Measurements from ENCODE around the gene KIF26B.

KIF26B gene

DNA sequence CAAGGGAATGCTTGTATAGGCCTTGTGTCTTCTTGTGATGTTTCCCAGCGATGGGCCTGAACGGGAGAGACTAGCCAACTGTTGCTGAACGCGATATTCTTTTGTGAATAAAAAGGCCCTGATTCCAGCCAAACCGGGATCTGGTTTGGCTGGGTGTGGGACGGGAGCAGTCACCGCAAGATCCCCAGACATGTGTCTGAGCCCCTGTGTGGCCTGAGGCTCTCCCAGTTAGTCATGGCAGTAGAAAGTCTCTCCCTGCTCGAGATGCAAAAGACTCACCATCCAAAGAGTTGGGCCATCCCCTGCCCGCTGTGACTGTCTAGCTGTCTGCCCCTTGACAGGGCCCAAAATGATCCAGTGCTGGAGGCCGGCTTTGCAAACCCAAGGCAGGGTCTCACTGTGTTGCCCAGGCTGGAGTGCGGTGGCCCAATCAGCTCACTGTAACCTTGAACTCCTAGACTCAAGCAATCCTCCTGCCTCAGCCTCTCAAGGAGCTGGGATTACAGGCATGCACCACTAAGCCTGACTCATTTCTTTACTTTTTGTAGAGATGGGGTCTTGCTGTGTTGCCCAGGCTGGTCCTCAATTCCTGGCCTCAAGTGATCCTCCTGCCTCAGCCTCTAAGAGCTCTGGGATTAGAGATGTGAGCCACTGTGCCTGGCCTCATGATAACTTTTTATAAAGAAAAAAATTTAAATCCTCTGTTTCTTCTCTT, 56.4 kb downstream of the KIF26B start:
- TF ChIP-seq, protein P1, sequence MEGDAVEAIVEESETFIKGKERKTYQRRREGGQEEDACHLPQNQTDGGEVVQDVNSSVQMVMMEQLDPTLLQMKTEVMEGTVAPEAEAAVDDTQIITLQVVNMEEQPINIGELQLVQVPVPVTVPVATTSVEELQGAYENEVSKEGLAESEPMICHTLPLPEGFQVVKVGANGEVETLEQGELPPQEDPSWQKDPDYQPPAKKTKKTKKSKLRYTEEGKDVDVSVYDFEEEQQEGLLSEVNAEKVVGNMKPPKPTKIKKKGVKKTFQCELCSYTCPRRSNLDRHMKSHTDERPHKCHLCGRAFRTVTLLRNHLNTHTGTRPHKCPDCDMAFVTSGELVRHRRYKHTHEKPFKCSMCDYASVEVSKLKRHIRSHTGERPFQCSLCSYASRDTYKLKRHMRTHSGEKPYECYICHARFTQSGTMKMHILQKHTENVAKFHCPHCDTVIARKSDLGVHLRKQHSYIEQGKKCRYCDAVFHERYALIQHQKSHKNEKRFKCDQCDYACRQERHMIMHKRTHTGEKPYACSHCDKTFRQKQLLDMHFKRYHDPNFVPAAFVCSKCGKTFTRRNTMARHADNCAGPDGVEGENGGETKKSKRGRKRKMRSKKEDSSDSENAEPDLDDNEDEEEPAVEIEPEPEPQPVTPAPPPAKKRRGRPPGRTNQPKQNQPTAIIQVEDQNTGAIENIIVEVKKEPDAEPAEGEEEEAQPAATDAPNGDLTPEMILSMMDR (IDR thresholded peaks at IDR 0.05; ENCODE audit: borderline replicate concordance, extremely low read depth, low read length, poor library complexity, severe bottlenecking), result no peak
- TF ChIP-seq EZH2 (IDR thresholded peaks at IDR 0.05; ENCODE audit: borderline replicate concordance, low read depth, low read length, severe bottlenecking), result no peak
- no peak overlapping the region for H3K4me3 ChIP-seq (ENCODE audit: low read depth in 1 of 2, low read length in 2 of 2)
- H4K20me1 ChIP-seq (ENCODE audit: insufficient read depth, low read length), result no peaks in the 10 kb centered on the region
- H3K79me2 ChIP-seq (ENCODE audit: insufficient read depth, low read length), result no peaks in the 10 kb centered on the region
- H3K36me3 ChIP-seq (ENCODE audit: insufficient read depth, low read length), result no peaks in the 10 kb centered on the region
- ATAC-seq (ENCODE audit: insufficient read depth, low read depth), result no peak
- DNase-seq, result no peak
- H3K9ac ChIP-seq (ENCODE audit: low read depth, low read length), result no peak overlapping the region
- H2AFZ ChIP-seq (ENCODE audit: low read depth, low read length), result no peak overlapping the region
- no peak overlapping the region for H3K27ac ChIP-seq (ENCODE audit: low read length)
- peaks cover 17% of the 10 kb centered on the region for H3K9me3 ChIP-seq (ENCODE audit: insufficient read depth, low read length, severe bottlenecking)
- H3K27me3 ChIP-seq (ENCODE audit: insufficient read depth, low read length, poor library complexity), result no peaks in the 10 kb centered on the region
- H3K4me1 ChIP-seq (ENCODE audit: insufficient read depth, low read length), result no peaks in the 10 kb centered on the region
- H3K4me2 ChIP-seq (ENCODE audit: insufficient read depth, low read length), result no peak overlapping the region

GRCh38 chr1:245211761-245212160, 57.0 kb downstream of the KIF26B start:
- ATAC-seq (ENCODE audit: insufficient read depth, low read depth) (no peak), DNase-seq (no peak)
- H4K20me1 ChIP-seq (ENCODE audit: insufficient read depth, low read length), result no peaks in the 10 kb centered on the region
- no peaks in the 10 kb centered on the region for H3K27me3 ChIP-seq (ENCODE audit: insufficient read depth, low read length, poor library complexity)
- peaks cover 12% of the 10 kb centered on the region for H3K9me3 ChIP-seq (ENCODE audit: insufficient read depth, low read length, severe bottlenecking)
- no peaks in the 10 kb centered on the region for H3K4me1 ChIP-seq (ENCODE audit: insufficient read depth, low read length)
- no peak overlapping the region for H3K27ac ChIP-seq (ENCODE audit: low read length)
- no peak overlapping the region for H2AFZ ChIP-seq (ENCODE audit: low read depth, low read length)
- H3K36me3 ChIP-seq (ENCODE audit: insufficient read depth, low read length), result no peaks in the 10 kb centered on the region
- no peak overlapping the region for H3K9ac ChIP-seq (ENCODE audit: low read depth, low read length)
- no peak overlapping the region for H3K4me2 ChIP-seq (ENCODE audit: insufficient read depth, low read length)
- no peaks in the 10 kb centered on the region for H3K79me2 ChIP-seq (ENCODE audit: insufficient read depth, low read length)
- no peak for TF ChIP-seq EZH2 (IDR thresholded peaks at IDR 0.05; ENCODE audit: borderline replicate concordance, low read depth, low read length, severe bottlenecking)
- TF ChIP-seq, protein P1 (IDR thresholded peaks at IDR 0.05; ENCODE audit: borderline replicate concordance, extremely low read depth, low read length, poor library complexity, severe bottlenecking), result no peak
- H3K4me3 ChIP-seq (ENCODE audit: low read depth in 1 of 2, low read length in 2 of 2), result no peak overlapping the region

DNA sequence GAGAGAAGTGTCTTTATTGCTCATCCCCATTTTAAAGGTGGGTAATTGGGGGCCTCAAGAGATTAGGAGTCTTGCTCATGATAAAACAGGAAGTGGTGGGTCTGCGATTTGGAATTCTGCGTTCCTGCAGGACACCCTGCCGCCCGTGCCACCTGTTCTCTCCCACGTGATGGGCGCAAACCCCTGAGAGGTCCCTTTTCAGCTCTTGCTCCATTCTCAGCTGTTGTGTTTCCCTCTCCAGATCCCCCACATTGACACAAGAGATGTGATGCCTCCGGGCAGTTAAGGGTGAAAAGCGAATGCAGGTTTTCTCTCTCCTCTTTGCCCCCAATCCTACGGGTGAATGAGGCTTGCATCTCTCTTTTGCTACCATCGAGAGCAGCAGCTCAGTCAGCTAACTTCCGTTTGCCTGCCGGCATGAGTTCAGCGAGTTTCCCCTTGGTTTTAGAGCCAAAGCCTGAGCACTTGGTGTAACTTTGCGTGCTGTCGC, 57.5 kb downstream of the KIF26B start:
- Histone ChIP-seq H3K27me3 (ENCODE audit: insufficient read depth, low read length, poor library complexity) (no peaks in the 10 kb centered on the region), H3K4me3 (ENCODE audit: low read depth in 1 of 2, low read length in 2 of 2) (no peak overlapping the region), H3K36me3 (ENCODE audit: insufficient read depth, low read length) (no peaks in the 10 kb centered on the region), H2AFZ (ENCODE audit: low read depth, low read length) (no peak overlapping the region), H4K20me1 (ENCODE audit: insufficient read depth, low read length) (no peaks in the 10 kb centered on the region), H3K4me1 (ENCODE audit: insufficient read depth, low read length) (no peaks in the 10 kb centered on the region), H3K27ac (ENCODE audit: low read length) (no peak overlapping the region), H3K9me3 (ENCODE audit: insufficient read depth, low read length, severe bottlenecking) (peaks cover 7% of the 10 kb centered on the region), H3K79me2 (ENCODE audit: insufficient read depth, low read length) (no peaks in the 10 kb centered on the region), H3K4me2 (ENCODE audit: insufficient read depth, low read length) (no peak overlapping the region), H3K9ac (ENCODE audit: low read depth, low read length) (no peak overlapping the region)
- no peak for DNase-seq
- TF ChIP-seq, protein P1 (IDR thresholded peaks at IDR 0.05; ENCODE audit: borderline replicate concordance, extremely low read depth, low read length, poor library complexity, severe bottlenecking), result no peak
- no peak for TF ChIP-seq EZH2 (IDR thresholded peaks at IDR 0.05; ENCODE audit: borderline replicate concordance, low read depth, low read length, severe bottlenecking)
- ATAC-seq (ENCODE audit: insufficient read depth, low read depth), result no peak

All from DND-41 (cell line).